GM12892 (cell line): ENCODE measurements around the gene CHST10.
"Not testable (repeated sequence)": the region's sequence is repeated elsewhere in the genome, so short reads cannot be mapped to it uniquely, and the experiment has no call there.

ENCODE experiments used
- DNase-seq: peaks from one replicate; pipeline ENCODE4 v3.0.0; 2011; ENCODE audit not compliant: insufficient read length
- FAIRE-seq: peaks from 2 replicates; lab custom pipeline; 2011; peaks lifted over from hg19 to GRCh38; lab: Jason Lieb, UNC
- POLR2A ChIP-seq: IDR thresholded peaks from 2 replicates; pipeline ENCODE4 v1.6.1; 2011; ENCODE audit warnings: low read depth, low read length, control low read depth
- POLR2AphosphoS5 ChIP-seq: IDR thresholded peaks from 2 replicates; pipeline ENCODE4 v1.6.1; 2011; ENCODE audit warnings: low read depth, low read length, control low read depth
- TAF1 ChIP-seq: IDR thresholded peaks from 2 replicates; pipeline ENCODE4 v1.6.1; 2011; ENCODE audit warnings: low read depth, mild to moderate bottlenecking, control low read depth, low read length, borderline replicate concordance

CHST10 gene

GRCh38 chr2:100383306-100383705, 34.2 kb downstream of the CHST10 start:
- TF ChIP-seq POLR2A = no peak
- TF ChIP-seq POLR2AphosphoS5 = no peak
- TF ChIP-seq TAF1 = no peak
- FAIRE-seq (no peak), DNase-seq (no peak)

GRCh38 chr2:100381240-100381639, 36.2 kb downstream of the CHST10 start:
- DNase-seq = no peak
- TF ChIP-seq TAF1 (no peak), POLR2A (no peak), POLR2AphosphoS5 (no peak)
- peak; percentile 83 for FAIRE-seq

GRCh38 chr2:100380681-100381080, 36.8 kb downstream of the CHST10 start:
- DNase-seq (no peak), FAIRE-seq (no peak)
- TF ChIP-seq POLR2AphosphoS5 (no peak), TAF1 (no peak)

GRCh38 chr2:100376836-100377235, 40.6 kb downstream of the CHST10 start:
- DNase-seq = no peak
- TF ChIP-seq TAF1 (no peak), POLR2A (no peak), POLR2AphosphoS5 (no peak)
- FAIRE-seq = no peak

- TF ChIP-seq TAF1 (no peak), POLR2AphosphoS5 (no peak), POLR2A (no peak)
- FAIRE-seq = no peak
- no peak for DNase-seq
These were observed 50.3 kb downstream of the CHST10 start for GRCh38 chr2:100367163-100367562.

- DNase-seq = no peak
- TF ChIP-seq POLR2AphosphoS5 = no peak
- no peak for TF ChIP-seq TAF1
- no peak for TF ChIP-seq POLR2A
- no peak for FAIRE-seq
These were observed 52.0 kb downstream of the CHST10 start for GRCh38 chr2:100365434-100365833.

GRCh38 chr2:100362269-100362668, 55.2 kb downstream of the CHST10 start:
- DNase-seq, FAIRE-seq: not testable (repeated sequence)

GRCh38 chr2:100359576-100359975, 57.9 kb downstream of the CHST10 start:
- DNase-seq (no peak), FAIRE-seq (no peak)
- TF ChIP-seq TAF1 (no peak), POLR2AphosphoS5 (no peak), POLR2A (no peak)

GRCh38 chr2:100358554-100358953, 58.9 kb downstream of the CHST10 start:
- FAIRE-seq (no peak), DNase-seq (no peak)
- no peak for TF ChIP-seq POLR2A

GRCh38 chr2:100352521-100352920, 64.9 kb downstream of the CHST10 start:
- TF ChIP-seq POLR2AphosphoS5 = no peak
- TF ChIP-seq TAF1 = no peak
- no peak for TF ChIP-seq POLR2A
- FAIRE-seq (no peak), DNase-seq (no peak)

- FAIRE-seq (no peak), DNase-seq (no peak)
- TF ChIP-seq POLR2A (no peak), TAF1 (no peak), POLR2AphosphoS5 (no peak)
These were observed 66.7 kb downstream of the CHST10 start for GRCh38 chr2:100350661-100351185.

- not testable (repeated sequence) for FAIRE-seq, DNase-seq
These were observed 72.3 kb downstream of the CHST10 start for GRCh38 chr2:100345144-100345543.

GRCh38 chr2:100344433-100344832, 73.0 kb downstream of the CHST10 start:
- no peak for DNase-seq
- no peak for FAIRE-seq
- TF ChIP-seq TAF1 (no peak), POLR2A (no peak), POLR2AphosphoS5 (no peak)

GRCh38 chr2:100342466-100342865, 75.0 kb downstream of the CHST10 start:
- FAIRE-seq, DNase-seq: not testable (repeated sequence)
